Endothelial cell of umbilical vein (primary cell): ENCODE data around the gene BCAR1. TPM values are rescaled to one million over a fixed set of nuclear protein-coding genes. Genes with fewer than 3 reads are reported as not detected.

Source experiments
- BruUV-seq: library from RNA; stranded (reverse); fragments of 400-500 nt; replicated peaks from 2 replicates; lab custom pipeline; 2021; lab: Mats Ljungman, UMichigan
- CTCF ChIA-PET: fragments of 300-600, 350-600 bp; sonication (Branson Sonifier 250); formaldehyde crosslinking; loops from one replicate; lab custom pipeline; 2021; ENCODE audit warnings: antibody characterized with exemption, inconsistent platforms; lab: Charles Lee
- POLR2A ChIA-PET: fragments of 300-600, 350-600 bp; sonication (Branson Sonifier 250); formaldehyde crosslinking; loops from one replicate; lab custom pipeline; 2021; ENCODE audit warnings: antibody characterized with exemption, inconsistent platforms; lab: Charles Lee
- DNase-seq: peaks from one replicate; pipeline ENCODE4 v3.0.0-alpha.2; 2011; ENCODE audit warnings: low read depth, low spot score
- FAIRE-seq: peaks from 2 replicates; lab custom pipeline; 2011; peaks lifted over from hg19 to GRCh38; lab: Jason Lieb, UNC
- H2AFZ ChIP-seq: 2 replicates; pipeline ENCODE4 v1.6.0; 2012; ENCODE audit warnings: low read depth, low read length, control low read depth, inconsistent platforms
- H3K27ac ChIP-seq: 2 replicates; pipeline ENCODE4 v1.5.1; 2011; ENCODE audit warnings: low read depth, mild to moderate bottlenecking, control low read depth, low read length, moderate library complexity; ENCODE audit not compliant: insufficient read depth
- H3K27me3 ChIP-seq, 2 experiments: 2 replicates each; pipeline versions ENCODE4 v1.6.0 to v1.6.1; 2011; ENCODE audit warnings: low read length in 2 of 2, mixed read lengths in 1 of 2; ENCODE audit not compliant: control insufficient read depth in 2 of 2, insufficient read depth in 2 of 2
- H3K36me3 ChIP-seq, 2 experiments: 2 replicates in 1 of 2; 3 replicates in 1 of 2; pipeline ENCODE4 v1.5.1; 2011; ENCODE audit warnings: low read length in 2 of 2, mild to moderate bottlenecking in 1 of 2, moderate library complexity in 1 of 2; ENCODE audit not compliant: control insufficient read depth in 2 of 2, insufficient read depth in 2 of 2; ENCODE audit errors: extremely low read depth in 1 of 2
- H3K4me1 ChIP-seq: 3 replicates; pipeline ENCODE4 v1.5.1; 2011; ENCODE audit warnings: mild to moderate bottlenecking, low read length; ENCODE audit not compliant: control insufficient read depth, insufficient read depth; ENCODE audit errors: extremely low read depth
- H3K4me2 ChIP-seq: 2 replicates; pipeline ENCODE4 v1.6.1; 2011; ENCODE audit warnings: low read length, control low read depth, mixed read lengths; ENCODE audit not compliant: insufficient read depth
- H3K4me3 ChIP-seq, 3 experiments: fragments of 200-600 bp in 1 of 3; sonication (generic), shearing (Covaris generic) in 1 of 3; replicated peaks in 1 of 3; 2 replicates each; pipeline ENCODE4 v1.5.1; 2011 to 2016; ENCODE audit warnings: control low read depth in 3 of 3, low read length in 3 of 3, mild to moderate bottlenecking in 2 of 3, inconsistent platforms in 1 of 3, low read depth in 1 of 3, moderate library complexity in 1 of 3; ENCODE audit not compliant: insufficient read depth in 1 of 3
- H3K79me2 ChIP-seq: 2 replicates; pipeline ENCODE4 v1.6.0; 2012; ENCODE audit warnings: low read length, inconsistent platforms; ENCODE audit not compliant: control insufficient read depth, insufficient read depth
- H3K9ac ChIP-seq: replicated peaks from 2 replicates; pipeline ENCODE3; 2011; ENCODE audit warnings: low read length, control low read depth; ENCODE audit not compliant: insufficient read depth; ENCODE audit errors: extremely low read depth
- H3K9me1 ChIP-seq: replicated peaks from 3 replicates; pipeline ENCODE4 v1.6.0; 2011; ENCODE audit warnings: mild to moderate bottlenecking, low read length; ENCODE audit not compliant: control insufficient read depth, insufficient read depth; ENCODE audit errors: extremely low read depth
- H3K9me3 ChIP-seq: replicated peaks from 2 replicates; pipeline ENCODE4 v1.5.1; 2012; ENCODE audit warnings: low read length, inconsistent platforms; ENCODE audit not compliant: control insufficient read depth, insufficient read depth
- H4K20me1 ChIP-seq: replicated peaks from 2 replicates; pipeline ENCODE3; 2011; ENCODE audit warnings: mild to moderate bottlenecking, low read length; ENCODE audit not compliant: control insufficient read depth, insufficient read depth; ENCODE audit errors: extremely low read depth
- CTCF ChIP-seq, 2 donors: IDR thresholded peaks; 1 replicate in 1 of 2; 2 replicates in 1 of 2; pipeline ENCODE4 v1.5.1; 2011; ENCODE audit warnings: low read length in 2 of 2, mild to moderate bottlenecking in 2 of 2, moderate library complexity in 2 of 2, control low read depth in 1 of 2, inconsistent platforms in 1 of 2, low read depth in 1 of 2; ENCODE audit not compliant: insufficient read depth in 1 of 2; ENCODE audit errors: extremely low read depth in 1 of 2
- EZH2 ChIP-seq: IDR thresholded peaks from 2 replicates; pipeline ENCODE4 v1.6.1; 2012; ENCODE audit warnings: borderline replicate concordance, low read depth, mild to moderate bottlenecking, moderate library complexity, low read length, inconsistent platforms; ENCODE audit not compliant: severe bottlenecking
- FOS ChIP-seq: IDR thresholded peaks from 2 replicates; pipeline ENCODE4 v1.6.1; 2011; ENCODE audit warnings: mild to moderate bottlenecking, low read length, moderate library complexity, borderline replicate concordance; ENCODE audit not compliant: insufficient read depth
- GATA2 ChIP-seq: IDR thresholded peaks from 2 replicates; pipeline ENCODE4 v1.7.0; 2011; ENCODE audit warnings: low read depth, mild to moderate bottlenecking, moderate library complexity, mixed read lengths, low read length; ENCODE audit not compliant: insufficient read length, insufficient read depth
- JUN ChIP-seq: IDR thresholded peaks from 2 replicates; pipeline ENCODE4 v1.6.1; 2011; ENCODE audit warnings: borderline replicate concordance, low read depth; ENCODE audit not compliant: insufficient read length, insufficient read depth
- MYC ChIP-seq: IDR thresholded peaks from one replicate; pipeline ENCODE4 v1.6.1; 2011; ENCODE audit warnings: mild to moderate bottlenecking, low read depth, low read length
- POLR2A ChIP-seq: IDR thresholded peaks from 2 replicates; pipeline ENCODE4 v1.6.1; 2012; ENCODE audit warnings: low read depth, mild to moderate bottlenecking, control low read depth, low read length
- POLR2AphosphoS5 ChIP-seq: IDR thresholded peaks from 2 replicates; pipeline ENCODE4 v1.6.1; 2012; ENCODE audit warnings: low read depth, mild to moderate bottlenecking, control low read depth, low read length, moderate library complexity; ENCODE audit not compliant: insufficient read depth
- dilution Hi-C: fragments of 300-500 bp; cut with MboI; formaldehyde crosslinking; loops from one replicate; pipeline ENCODE4 v1.15.0; 2019; ENCODE audit warnings: low sequenced_read_pairs; ENCODE audit not compliant: extremely low pct_ligation_motif_present
- intact Hi-C: fragments of 100-400 bp; cut with micrococcal nuclease; formaldehyde crosslinking; loops from one replicate; pipeline ENCODE4 v1.10.0; 2022
- polyA plus RNA-seq, 4 experiments: library from polyadenylated mRNA; depleted of rRNA in 3 of 4; stranded (reverse) in 3 of 4; unstranded in 1 of 4; fragments of >200 nt; gene quantifications; 2 replicates each; pipeline versions ENCODE4 v1.2.1 to v1.2.3, GENCODE V29; 2011 to 2012; ENCODE audit warnings: missing spikeins in 1 of 4
- total RNA-seq: library from RNA; stranded (reverse); gene quantifications from 2 replicates; pipeline ENCODE4 v1.2.3, GENCODE V29; 2021
- TF ChIP-seq, protein P1 (sequence below): IDR thresholded peaks from 2 replicates; pipeline ENCODE4 v1.6.1; 2011; ENCODE audit not compliant: insufficient read depth, insufficient read length

The BCAR1 gene
- total and polyA plus RNA-seq, 2 donors (not counting 3 experiments of a cell fraction or from before 2014, with no cell fraction given) = 171 to 267 TPM

DNA sequence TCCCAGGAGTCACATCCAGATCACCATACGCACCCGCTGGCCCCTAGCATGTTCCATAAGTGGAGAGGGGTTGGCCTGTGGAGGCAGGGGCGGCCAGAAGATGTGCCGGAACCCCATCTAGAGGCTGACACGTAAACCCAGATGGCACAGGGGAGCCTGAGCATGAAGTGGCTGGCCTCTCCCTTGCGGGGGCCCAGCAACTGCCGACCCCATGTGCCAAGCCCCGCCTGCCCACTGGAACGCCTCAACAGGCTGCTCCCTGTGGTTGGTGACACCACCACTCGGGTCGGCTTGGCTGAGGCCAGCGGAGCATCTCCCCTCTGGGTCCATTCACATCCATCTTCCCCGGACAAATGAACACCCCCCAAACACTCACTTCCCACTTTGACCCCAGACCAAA lies 9.5 kb downstream of the BCAR1 start:
- no peaks in the 10 kb centered on the region for H4K20me1 ChIP-seq
- H3K9ac ChIP-seq = no peak overlapping the region
- POLR2A ChIA-PET = no interaction called here
- DNase-seq (no peak), FAIRE-seq (no peak)
- H3K4me2 ChIP-seq = no peak overlapping the region
- H3K79me2 ChIP-seq = peaks cover 96% of the 10 kb centered on the region
- no peaks in the 10 kb centered on the region for H3K9me1 ChIP-seq
- no peak overlapping the region for H2AFZ ChIP-seq
- H3K9me3 ChIP-seq = no peaks in the 10 kb centered on the region
- CTCF ChIA-PET = interaction anchor here (0.6 kb wide), 1 partner anchor 144 kb away, joined by 3 read pairs; no protein-coding TSS in a partner anchor
- no peak overlapping the region for H3K4me3 ChIP-seq
- H3K27ac ChIP-seq = no peak overlapping the region
- no TSS peak for BruUV-seq
- no peak for TF ChIP-seq JUN
- TF ChIP-seq CTCF (IDR thresholded peaks at IDR 0.05; ENCODE audit: extremely low read depth in 1 of 2, insufficient read depth in 1 of 2, low read depth in 1 of 2, low read length in 2 of 2) = no peak
- no peak for TF ChIP-seq POLR2AphosphoS5
- no peak for TF ChIP-seq EZH2
- TF ChIP-seq, protein P1, sequence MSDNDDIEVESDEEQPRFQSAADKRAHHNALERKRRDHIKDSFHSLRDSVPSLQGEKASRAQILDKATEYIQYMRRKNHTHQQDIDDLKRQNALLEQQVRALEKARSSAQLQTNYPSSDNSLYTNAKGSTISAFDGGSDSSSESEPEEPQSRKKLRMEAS = no peak
- TF ChIP-seq GATA2 = no peak
- TF ChIP-seq FOS = no peak
- no peak for TF ChIP-seq POLR2A
- no peak for TF ChIP-seq MYC
- H3K36me3 ChIP-seq = peaks cover 9 to 54% of the 10 kb centered on the region in 2 experiments
- intact Hi-C loops = no loop called here
- dilution Hi-C loops = no loop called here
- H3K27me3 ChIP-seq = no peaks in the 10 kb centered on the region
- peaks cover 43% of the 10 kb centered on the region for H3K4me1 ChIP-seq
